ENCODE results near the gene SNX15. TPM values are rescaled to one million over a fixed set of nuclear protein-coding genes. Genes with fewer than 3 reads are reported as not detected.

Gene SNX15
- total and polyA plus RNA-seq, 2 donors (not counting 3 experiments of a cell fraction or from before 2014, with no cell fraction given) = 15.5 to 21.8 TPM

DNA sequence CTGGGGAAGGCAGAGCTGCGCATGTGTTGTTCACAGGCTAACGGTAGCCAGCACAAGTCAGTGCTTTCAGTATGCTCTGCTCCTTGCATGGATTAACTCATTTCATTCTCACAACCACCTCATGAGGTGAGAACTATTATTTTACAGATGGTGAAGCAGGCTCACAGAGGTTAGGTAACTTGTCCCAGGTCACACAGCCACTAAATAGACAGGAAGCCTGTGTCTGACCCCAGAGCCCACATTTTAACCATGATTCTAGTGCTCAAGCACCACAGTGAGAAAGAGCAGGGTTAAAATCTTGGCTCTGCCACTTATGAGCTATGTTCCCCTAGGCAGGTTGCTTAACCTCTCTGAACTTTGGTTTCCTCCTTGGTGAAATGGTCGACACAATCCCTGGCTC, 6.2 kb upstream of the SNX15 start:
- intact Hi-C loops (cut with micrococcal nuclease) = no loop called here
- CTCF ChIA-PET = no interaction called here

More for the DNA sequence above, 6.2 kb upstream of the SNX15 start:
- dilution Hi-C loops (cut with MboI; ENCODE audit: extremely low pct_ligation_motif_present, low sequenced_read_pairs) = no loop called here
- POLR2A ChIA-PET = no interaction called here
- H2AFZ ChIP-seq (ENCODE audit: low read depth, low read length) = no peak overlapping the region
- no peaks in the 10 kb centered on the region for H3K27me3 ChIP-seq (ENCODE audit: control insufficient read depth in 2 of 2, insufficient read depth in 2 of 2, low read length in 2 of 2)
- no peaks in the 10 kb centered on the region for H3K9me3 ChIP-seq (replicated peaks; ENCODE audit: control insufficient read depth, insufficient read depth, low read length)
- FAIRE-seq (no peak), DNase-seq (ENCODE audit: low read depth, low spot score) (no peak)
- peaks cover 0 to 4% of the 10 kb centered on the region in 2 experiments for H3K36me3 ChIP-seq (ENCODE audit: control insufficient read depth in 2 of 2, extremely low read depth in 1 of 2, insufficient read depth in 2 of 2, low read length in 2 of 2)
- H3K4me2 ChIP-seq (ENCODE audit: insufficient read depth, low read length) = no peak overlapping the region
- H3K27ac ChIP-seq (ENCODE audit: insufficient read depth, low read depth, low read length) = no peak overlapping the region
- BruUV-seq (replicated peaks) = no TSS peak
- no peaks in the 10 kb centered on the region for H3K4me1 ChIP-seq (ENCODE audit: control insufficient read depth, extremely low read depth, insufficient read depth, low read length)
- H3K9me1 ChIP-seq (replicated peaks; ENCODE audit: control insufficient read depth, extremely low read depth, insufficient read depth, low read length) = no peaks in the 10 kb centered on the region
- no peaks in the 10 kb centered on the region for H4K20me1 ChIP-seq (replicated peaks; ENCODE audit: control insufficient read depth, extremely low read depth, insufficient read depth, low read length)
- H3K79me2 ChIP-seq (ENCODE audit: control insufficient read depth, insufficient read depth, low read length) = no peaks in the 10 kb centered on the region
- H3K4me3 ChIP-seq (replicated peaks in 1 of 3; ENCODE audit: insufficient read depth in 1 of 3, low read depth in 1 of 3, low read length in 3 of 3) = no peak overlapping the region
- no peak for TF ChIP-seq JUN (IDR thresholded peaks at IDR 0.05; ENCODE audit: borderline replicate concordance, insufficient read depth, insufficient read length, low read depth)
- no peak for TF ChIP-seq EZH2 (IDR thresholded peaks at IDR 0.05; ENCODE audit: borderline replicate concordance, low read depth, low read length, severe bottlenecking)
- no peak for TF ChIP-seq GATA2 (IDR thresholded peaks at IDR 0.05; ENCODE audit: insufficient read depth, insufficient read length, low read depth, low read length)
- no peak for TF ChIP-seq FOS (IDR thresholded peaks at IDR 0.05; ENCODE audit: borderline replicate concordance, insufficient read depth, low read length)
- TF ChIP-seq, protein P1, sequence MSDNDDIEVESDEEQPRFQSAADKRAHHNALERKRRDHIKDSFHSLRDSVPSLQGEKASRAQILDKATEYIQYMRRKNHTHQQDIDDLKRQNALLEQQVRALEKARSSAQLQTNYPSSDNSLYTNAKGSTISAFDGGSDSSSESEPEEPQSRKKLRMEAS (IDR thresholded peaks at IDR 0.05; ENCODE audit: insufficient read depth, insufficient read length) = no peak
- TF ChIP-seq, protein P2, sequence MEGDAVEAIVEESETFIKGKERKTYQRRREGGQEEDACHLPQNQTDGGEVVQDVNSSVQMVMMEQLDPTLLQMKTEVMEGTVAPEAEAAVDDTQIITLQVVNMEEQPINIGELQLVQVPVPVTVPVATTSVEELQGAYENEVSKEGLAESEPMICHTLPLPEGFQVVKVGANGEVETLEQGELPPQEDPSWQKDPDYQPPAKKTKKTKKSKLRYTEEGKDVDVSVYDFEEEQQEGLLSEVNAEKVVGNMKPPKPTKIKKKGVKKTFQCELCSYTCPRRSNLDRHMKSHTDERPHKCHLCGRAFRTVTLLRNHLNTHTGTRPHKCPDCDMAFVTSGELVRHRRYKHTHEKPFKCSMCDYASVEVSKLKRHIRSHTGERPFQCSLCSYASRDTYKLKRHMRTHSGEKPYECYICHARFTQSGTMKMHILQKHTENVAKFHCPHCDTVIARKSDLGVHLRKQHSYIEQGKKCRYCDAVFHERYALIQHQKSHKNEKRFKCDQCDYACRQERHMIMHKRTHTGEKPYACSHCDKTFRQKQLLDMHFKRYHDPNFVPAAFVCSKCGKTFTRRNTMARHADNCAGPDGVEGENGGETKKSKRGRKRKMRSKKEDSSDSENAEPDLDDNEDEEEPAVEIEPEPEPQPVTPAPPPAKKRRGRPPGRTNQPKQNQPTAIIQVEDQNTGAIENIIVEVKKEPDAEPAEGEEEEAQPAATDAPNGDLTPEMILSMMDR (IDR thresholded peaks at IDR 0.05; ENCODE audit: extremely low read depth in 1 of 2, insufficient read depth in 1 of 2, low read depth in 1 of 2, low read length in 2 of 2) = no peak
- no peak for TF ChIP-seq MYC (IDR thresholded peaks at IDR 0.05; ENCODE audit: low read depth, low read length)
- no peak overlapping the region for H3K9ac ChIP-seq (replicated peaks; ENCODE audit: extremely low read depth, insufficient read depth, low read length)
